Melanocyte of skin (primary cell): ENCODE measurements around the gene RINL. TPM values are rescaled to one million over a fixed set of nuclear protein-coding genes. Genes with fewer than 3 reads are reported as not detected.

Experiments used
- total RNA-seq, 2 donors: library from RNA; depleted of rRNA; stranded (reverse); fragments of >200 nt; gene quantifications; 2 replicates each; pipeline ENCODE4 v1.2.3, GENCODE V29; 2012

The RINL gene, protein sequence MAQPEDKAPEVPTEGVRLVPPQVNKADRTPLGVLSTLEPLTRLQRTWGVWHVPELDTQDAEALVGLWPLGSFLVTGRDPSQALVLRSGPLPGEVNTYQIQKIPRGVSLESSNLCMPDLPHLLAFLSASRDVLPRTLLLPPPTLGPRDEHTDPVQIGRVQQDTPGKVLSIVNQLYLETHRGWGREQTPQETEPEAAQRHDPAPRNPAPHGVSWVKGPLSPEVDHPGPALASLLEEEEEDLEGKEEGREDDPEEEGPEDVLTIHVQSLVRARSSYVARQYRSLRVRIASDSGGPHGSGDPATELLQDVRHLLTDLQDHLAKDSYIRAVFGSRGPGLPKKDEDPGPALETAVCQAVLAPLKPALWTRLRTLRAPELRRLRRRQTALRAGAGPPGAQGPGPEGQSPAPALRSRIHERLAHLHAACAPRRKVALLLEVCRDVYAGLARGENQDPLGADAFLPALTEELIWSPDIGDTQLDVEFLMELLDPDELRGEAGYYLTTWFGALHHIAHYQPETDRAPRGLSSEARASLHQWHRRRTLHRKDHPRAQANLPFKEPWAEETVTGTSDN
- total RNA-seq, result 1 to 10 TPM; 3.4 to 6.0 TPM

GRCh38 chr19:38877781-38878574, at the start of gene RINL:
TSS of gene RINL (minus strand) at chr19:38878275. CDS start at chr19:38876742, 1,533 bp downstream.

GRCh38 chr19:38899447-38900201, 21.5 kb upstream of the RINL start, which contains the start of the genes NFKBIB and SIRT2:
TSS of gene NFKBIB (plus strand) at chr19:38899969. CDS start at chr19:38900033, 64 bp downstream.
TSS of gene SIRT2 (minus strand) at chr19:38899618. CDS start at chr19:38899521, 97 bp downstream.

GRCh38 chr19:38849860-38850435, 28.1 kb downstream of the RINL start, which contains the start of gene HNRNPL:
TSS of gene HNRNPL (minus strand) at chr19:38849986. CDS start at chr19:38849966, 20 bp downstream.

Other genes starting within 250 kb of the RINL start
- 100 to 1,000 TPM; 113 to 200 TPM for gene ACTN4, start 230.6 kb downstream of the RINL start, total RNA-seq
- gene CAPN12, start 133.8 kb downstream of the RINL start, total RNA-seq, result not detected
- gene LGALS7, start 104.8 kb downstream of the RINL start, total RNA-seq, result not detected
- not detected for gene LGALS7B, start 89.1 kb downstream of the RINL start, total RNA-seq
- gene LGALS4, start 65.3 kb downstream of the RINL start, total RNA-seq, result not detected
- 10 to 100 TPM; 36.6 to 61.3 TPM for gene ECH1, start 46.5 kb downstream of the RINL start, total RNA-seq
- 100 to 1,000 TPM; 191 to 265 TPM for gene HNRNPL, start 28.3 kb downstream of the RINL start, total RNA-seq
- 10 to 100 TPM; 65.6 to 98.4 TPM for gene SIRT2, start 21.3 kb upstream of the RINL start, total RNA-seq
- gene NFKBIB, start 21.7 kb upstream of the RINL start, total RNA-seq, result 10 to 100 TPM; 14.8 to 22.0 TPM
- gene CCER2, start 33.9 kb upstream of the RINL start, total RNA-seq, result not detected
- 10 to 100 TPM; 29.3 to 34.0 TPM for gene SARS2, start 52.5 kb upstream of the RINL start, total RNA-seq
- 10 to 100 TPM; 33.0 to 76.3 TPM for gene MRPS12, start 52.7 kb upstream of the RINL start, total RNA-seq
- 10 to 100 TPM; 26.0 to 26.8 TPM for gene FBXO17, start 97.5 kb upstream of the RINL start, total RNA-seq
- gene FBXO27, start 154.3 kb upstream of the RINL start, total RNA-seq, result 1 to 10 TPM; 3.8 to 4.0 TPM
- 10 to 100 TPM in 1 of 2 donors, 1 to 10 TPM in 1; 2.1 to 14.3 TPM for gene ACP7, start 206.1 kb upstream of the RINL start, total RNA-seq
- gene PAK4, start 247.5 kb upstream of the RINL start, total RNA-seq, result 10 to 100 TPM; 13.1 to 21.3 TPM